ENCODE measurements around the gene LAMC2. TPM values are rescaled to one million over a fixed set of nuclear protein-coding genes. Genes with fewer than 3 reads are reported as not detected.

The LAMC2 gene
- total RNA-seq, 1 experiment from 2014 or later = 0.08 TPM

- no peaks in the 10 kb centered on the region for H3K36me3 ChIP-seq
- H3K4me1 ChIP-seq = peaks cover 5% of the 10 kb centered on the region; the same call in 1 of the 2 replicates
- no peak overlapping the region for H3K4me3 ChIP-seq
- H3K9me3 ChIP-seq (replicated peaks) = no peaks in the 10 kb centered on the region
- DNase-seq = peak; percentile 15 to 21
- H3K27me3 ChIP-seq = no peaks in the 10 kb centered on the region
- H3K27ac ChIP-seq = no peak overlapping the region
These were observed 58.4 kb downstream of the LAMC2 start for GRCh38 chr1:183244466-183244865.

GRCh38 chr1:183245357-183245756 lies 59.3 kb downstream of the LAMC2 start:
- DNase-seq = no peak
- Histone ChIP-seq H3K27ac (no peak overlapping the region), H3K4me3 (no peak overlapping the region)

DNA sequence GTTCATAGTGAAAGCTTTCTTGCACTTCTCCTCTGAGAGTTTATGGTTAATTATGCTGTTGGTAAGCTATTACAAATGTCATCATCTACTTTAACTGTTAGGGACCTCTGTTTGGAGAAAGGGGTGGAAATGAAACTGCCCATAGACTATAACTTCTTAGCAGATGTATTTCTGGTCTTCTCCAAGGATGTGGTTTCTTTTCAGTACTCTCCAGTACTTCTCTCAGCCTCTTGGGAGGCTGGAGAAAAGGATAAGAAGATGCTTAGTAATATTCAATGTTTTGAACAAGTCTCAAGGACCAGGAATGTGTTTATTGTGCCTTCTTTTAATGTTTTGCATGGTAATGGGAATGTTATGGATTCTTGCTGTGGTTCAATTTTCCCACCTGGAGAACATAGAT lies 60.4 kb downstream of the LAMC2 start:
- no peak for DNase-seq
- no peak overlapping the region for H3K27ac ChIP-seq

More at GRCh38 chr1:183245357-183245756, 59.3 kb downstream of the LAMC2 start:
- H3K27me3 ChIP-seq = no peaks in the 10 kb centered on the region
- no peaks in the 10 kb centered on the region for H3K9me3 ChIP-seq (replicated peaks)
- peaks cover 12% of the 10 kb centered on the region for H3K4me1 ChIP-seq
- H3K36me3 ChIP-seq = no peaks in the 10 kb centered on the region

DNA sequence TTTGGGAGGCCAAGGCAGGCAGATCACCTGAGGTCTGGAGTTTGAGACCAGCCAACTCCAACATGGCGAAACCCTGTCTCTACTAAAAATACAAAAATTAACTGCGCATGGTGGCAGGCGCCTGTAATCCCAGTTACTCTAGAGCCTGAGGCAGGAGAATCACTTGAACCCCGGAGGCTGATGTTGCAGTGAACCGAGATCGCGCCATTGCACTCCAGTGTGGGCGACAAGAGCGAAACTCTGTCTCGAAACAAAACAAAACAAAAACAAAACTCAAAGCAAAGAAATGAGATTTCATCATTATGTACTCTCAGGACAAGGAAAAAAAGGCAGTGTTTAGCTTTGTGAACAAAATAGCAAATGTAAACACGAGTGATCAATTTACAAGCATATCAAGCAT lies 61.0 kb downstream of the LAMC2 start:
- Histone ChIP-seq H3K4me3 (no peak overlapping the region), H3K27ac (no peak overlapping the region), H3K4me1 (peaks cover 12% of the 10 kb centered on the region), H3K36me3 (no peaks in the 10 kb centered on the region), H3K9me3 (replicated peaks) (no peaks in the 10 kb centered on the region), H3K27me3 (no peaks in the 10 kb centered on the region)
- no peak for DNase-seq

More for the DNA sequence above, 60.4 kb downstream of the LAMC2 start:
- Histone ChIP-seq H3K4me1 (peaks cover 12% of the 10 kb centered on the region), H3K9me3 (replicated peaks) (no peaks in the 10 kb centered on the region), H3K27me3 (no peaks in the 10 kb centered on the region), H3K36me3 (no peaks in the 10 kb centered on the region), H3K4me3 (no peak overlapping the region)

DNA sequence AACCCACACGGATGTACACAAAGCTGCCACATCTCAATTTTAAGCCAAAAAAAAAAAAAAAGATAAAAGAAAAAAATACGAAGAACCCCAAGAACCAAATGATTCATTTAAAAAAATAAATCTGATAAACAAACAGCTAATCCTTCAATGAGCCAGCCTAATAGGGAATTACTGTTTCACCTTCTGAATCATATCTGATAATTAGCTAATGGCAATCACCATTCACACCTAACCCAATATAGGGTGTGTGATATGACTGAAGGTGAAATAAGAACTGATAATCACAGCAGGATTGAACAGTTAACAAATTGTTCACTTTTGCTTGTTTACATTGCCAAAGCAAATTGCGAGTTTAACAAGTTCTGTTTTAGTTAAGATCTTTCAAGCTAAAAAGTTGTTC lies 61.4 kb downstream of the LAMC2 start:
- DNase-seq = no peak
- peaks cover 12% of the 10 kb centered on the region for H3K4me1 ChIP-seq
- H3K9me3 ChIP-seq (replicated peaks) = no peaks in the 10 kb centered on the region
- no peaks in the 10 kb centered on the region for H3K27me3 ChIP-seq
- H3K4me3 ChIP-seq = no peak overlapping the region
- H3K36me3 ChIP-seq = no peaks in the 10 kb centered on the region
- H3K27ac ChIP-seq = no peak overlapping the region

GRCh38 chr1:183247931-183248330 lies 61.9 kb downstream of the LAMC2 start:
- no peak overlapping the region for H3K27ac ChIP-seq
- H3K9me3 ChIP-seq (replicated peaks) = no peaks in the 10 kb centered on the region
- no peaks in the 10 kb centered on the region for H3K36me3 ChIP-seq
- peaks cover 12% of the 10 kb centered on the region for H3K4me1 ChIP-seq
- DNase-seq = no peak
- no peaks in the 10 kb centered on the region for H3K27me3 ChIP-seq
- no peak overlapping the region for H3K4me3 ChIP-seq

DNA sequence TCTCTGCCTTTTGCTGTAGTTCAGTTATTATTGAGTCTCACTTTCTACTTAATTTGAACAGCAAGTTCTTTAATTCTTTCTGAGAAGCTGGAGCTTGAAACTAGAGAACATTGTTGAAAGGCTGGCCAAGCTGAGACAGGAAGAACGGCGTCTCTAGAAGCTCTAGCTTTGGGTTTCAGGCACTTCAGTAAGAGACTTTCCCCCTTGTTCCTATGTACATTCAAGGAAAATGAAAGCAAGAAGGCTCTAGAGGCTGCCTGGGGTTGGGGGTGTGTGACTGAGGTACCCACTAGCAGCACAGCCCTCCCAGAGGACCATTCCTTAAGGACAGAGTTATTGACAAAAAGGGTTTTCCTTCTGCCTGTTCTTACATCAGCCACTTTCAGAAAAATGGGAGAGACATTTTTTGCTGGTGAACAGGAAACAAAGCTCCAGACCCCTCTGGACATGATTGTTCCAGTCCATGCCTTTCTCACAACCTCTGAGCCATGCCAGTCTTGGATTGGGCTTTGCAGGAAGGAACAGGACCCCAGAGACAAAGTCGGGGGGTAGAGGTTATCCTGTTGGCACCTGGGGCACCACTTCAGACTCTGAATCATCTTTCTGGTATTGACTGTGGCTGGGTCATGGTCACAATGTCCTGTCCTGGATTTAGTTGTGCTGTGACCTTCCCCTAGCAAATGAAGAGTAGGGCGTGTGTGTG lies 63.1 kb downstream of the LAMC2 start:
- DNase-seq = no peak
- Histone ChIP-seq H3K36me3 (no peaks in the 10 kb centered on the region), H3K27ac (no peak overlapping the region), H3K9me3 (replicated peaks) (no peaks in the 10 kb centered on the region), H3K4me1 (peaks cover 12% of the 10 kb centered on the region), H3K27me3 (no peaks in the 10 kb centered on the region), H3K4me3 (no peak overlapping the region)

- DNase-seq = no peak
- Histone ChIP-seq H3K36me3 (no peaks in the 10 kb centered on the region), H3K27me3 (no peaks in the 10 kb centered on the region), H3K27ac (no peak overlapping the region), H3K4me3 (no peak overlapping the region), H3K9me3 (replicated peaks) (no peaks in the 10 kb centered on the region; the same call in 1 of the 2 replicates), H3K4me1 (peaks cover 12% of the 10 kb centered on the region)
These were observed 63.9 kb downstream of the LAMC2 start for GRCh38 chr1:183249941-183250452.

DNA sequence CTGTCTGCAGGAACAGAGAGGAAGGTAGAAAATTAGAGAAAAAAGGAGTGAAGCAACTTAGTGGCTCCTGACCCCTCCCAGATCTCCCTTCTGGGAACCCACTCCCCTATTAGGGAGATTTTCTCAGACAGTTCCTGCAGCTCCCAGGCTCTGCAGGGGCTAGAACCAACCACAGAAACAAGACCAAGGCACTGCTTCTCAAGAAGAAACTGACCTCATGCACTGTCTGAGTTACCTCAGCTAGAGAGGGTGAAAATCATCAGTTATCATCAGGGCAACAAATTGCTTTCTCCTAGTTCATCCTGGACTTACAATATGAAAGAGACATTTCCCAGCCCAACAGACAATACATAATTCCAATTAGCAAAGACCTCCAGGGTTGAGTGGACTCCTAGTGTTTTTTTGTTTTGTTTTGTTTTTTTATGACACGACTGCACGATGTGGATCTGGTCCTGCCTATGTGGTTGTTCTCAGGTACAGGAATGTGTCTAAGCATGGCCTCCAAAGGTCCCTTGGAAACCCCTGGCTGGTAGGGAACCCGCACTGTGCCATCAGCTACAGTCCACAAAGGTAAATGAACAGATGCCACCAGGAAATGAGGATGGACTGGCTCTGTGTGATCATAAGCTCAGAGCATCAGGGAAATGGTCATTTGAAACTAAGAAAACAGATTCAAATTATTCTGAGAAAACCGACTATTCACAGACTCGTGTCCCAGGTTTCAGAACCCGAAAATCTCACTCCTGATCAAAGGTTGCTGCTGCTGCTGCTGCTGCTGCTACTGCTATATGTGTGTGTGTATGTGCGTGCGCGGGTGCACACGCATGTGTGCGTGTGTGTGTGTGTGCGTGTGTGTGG lies 65.3 kb downstream of the LAMC2 start:
- Histone ChIP-seq H3K4me1 (peaks cover 12% of the 10 kb centered on the region), H3K27me3 (no peaks in the 10 kb centered on the region), H3K36me3 (no peaks in the 10 kb centered on the region), H3K4me3 (no peak overlapping the region), H3K9me3 (replicated peaks) (no peaks in the 10 kb centered on the region; the same call in 1 of the 2 replicates), H3K27ac (no peak overlapping the region)
- DNase-seq = no peak

GRCh38 chr1:183251959-183252450 lies 65.9 kb downstream of the LAMC2 start:
- Histone ChIP-seq H3K4me3 (no peak overlapping the region), H3K27ac (no peak overlapping the region), H3K4me1 (peaks cover 12% of the 10 kb centered on the region), H3K9me3 (replicated peaks) (no peaks in the 10 kb centered on the region; the same call in 1 of the 2 replicates), H3K27me3 (no peaks in the 10 kb centered on the region), H3K36me3 (no peaks in the 10 kb centered on the region)
- no peak for DNase-seq

DNA sequence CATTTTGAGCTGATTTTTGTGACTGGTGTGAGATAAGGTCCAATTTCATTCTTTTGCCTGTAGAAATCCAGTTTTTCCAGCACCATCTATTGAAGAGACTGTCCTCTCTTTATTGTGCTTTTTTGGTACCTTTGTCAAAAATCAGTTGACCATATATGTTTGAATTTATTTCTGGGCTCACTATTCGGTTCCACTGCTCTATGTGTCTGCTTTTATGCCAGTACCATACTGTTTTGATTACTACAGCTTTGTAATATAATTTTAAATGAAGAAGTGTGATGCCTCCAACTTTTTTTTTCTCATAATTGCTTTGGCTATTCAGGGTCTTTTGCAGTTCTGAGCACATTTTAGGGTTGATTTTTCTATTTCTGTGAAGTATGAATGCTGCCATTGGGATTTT lies 69.0 kb downstream of the LAMC2 start:
- no peaks in the 10 kb centered on the region; the same call in 1 of the 2 replicates for H3K9me3 ChIP-seq (replicated peaks)
- H3K27me3 ChIP-seq = no peaks in the 10 kb centered on the region
- H3K4me1 ChIP-seq = peaks cover 3% of the 10 kb centered on the region
- no peak overlapping the region for H3K4me3 ChIP-seq
- no peak overlapping the region for H3K27ac ChIP-seq
- H3K36me3 ChIP-seq = no peaks in the 10 kb centered on the region
- DNase-seq = no peak

- Histone ChIP-seq H3K9me3 (replicated peaks) (no peaks in the 10 kb centered on the region; the same call in 1 of the 2 replicates), H3K27ac (no peak overlapping the region), H3K27me3 (no peaks in the 10 kb centered on the region), H3K36me3 (no peaks in the 10 kb centered on the region), H3K4me3 (no peak overlapping the region), H3K4me1 (no peaks in the 10 kb centered on the region)
- no peak for DNase-seq
These were observed 73.9 kb downstream of the LAMC2 start for GRCh38 chr1:183259924-183260323.

DNA sequence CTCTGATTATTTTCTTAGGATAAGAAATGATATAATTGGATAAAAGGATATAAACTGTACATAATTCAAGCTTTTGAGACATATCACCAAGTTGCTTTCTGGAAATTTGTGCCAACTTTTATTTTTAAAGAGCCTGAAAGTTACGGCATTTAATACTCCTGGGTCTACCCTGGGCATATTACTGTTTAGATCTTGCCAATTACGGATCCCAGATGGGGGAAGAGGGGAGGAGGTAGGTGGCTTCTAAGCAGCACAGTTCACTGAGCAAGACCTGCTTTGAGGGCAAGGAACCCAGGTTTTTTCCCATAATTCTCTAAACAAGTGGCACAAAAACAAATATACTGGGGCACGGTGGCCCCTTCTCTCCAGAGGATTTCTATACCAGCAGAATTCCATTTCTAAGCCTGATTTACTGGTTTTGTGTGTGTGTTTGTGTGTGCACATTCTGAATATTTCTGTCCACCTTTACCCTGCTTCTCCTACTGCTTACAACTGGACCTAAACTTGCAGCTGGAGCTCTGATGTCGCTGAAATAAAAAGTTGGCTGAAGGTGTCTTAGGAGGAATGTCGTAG lies 76.7 kb downstream of the LAMC2 start:
- DNase-seq = no peak
- Histone ChIP-seq H3K27me3 (no peaks in the 10 kb centered on the region), H3K9me3 (replicated peaks) (no peaks in the 10 kb centered on the region), H3K4me3 (no peak overlapping the region), H3K27ac (no peak overlapping the region), H3K4me1 (no peaks in the 10 kb centered on the region), H3K36me3 (no peaks in the 10 kb centered on the region)

- H3K36me3 ChIP-seq = no peaks in the 10 kb centered on the region
- no peaks in the 10 kb centered on the region for H3K27me3 ChIP-seq
- H3K4me3 ChIP-seq = no peak overlapping the region
- no peaks in the 10 kb centered on the region for H3K9me3 ChIP-seq (replicated peaks)
- H3K4me1 ChIP-seq = no peaks in the 10 kb centered on the region
- H3K27ac ChIP-seq = no peak overlapping the region
- no peak for DNase-seq
These were observed 78.0 kb downstream of the LAMC2 start for GRCh38 chr1:183263886-183264602.
